IMR-90 (cell line): Measurements from ENCODE around the gene SORBS1. TPM values are rescaled to one million over a fixed set of nuclear protein-coding genes. Genes with fewer than 3 reads are reported as not detected.

Experiments used
- ATAC-seq: fragments of 200-7000 bp; cut with Tn5 transposase; 2 replicates; pipeline ENCODE4 v1.9.1; 2020; ENCODE audit warnings: low read depth, mild to moderate bottlenecking, moderate library complexity
- BruUV-seq: library from RNA; stranded (reverse); fragments of 400-500 nt; replicated peaks from 2 replicates; lab custom pipeline; 2021; lab: Mats Ljungman, UMichigan
- CTCF ChIA-PET: fragments of 300-600 bp; formaldehyde crosslinking; extraction: SDS; loops from one replicate; lab custom pipeline; 2021; ENCODE audit warnings: antibody characterized with exemption; lab: Yijun Ruan, JAX
- POLR2A ChIA-PET: fragments of 300-600 bp; sonication (Branson Sonifier 250); formaldehyde crosslinking; loops from one replicate; lab custom pipeline; 2022; ENCODE audit warnings: antibody characterized with exemption; ENCODE audit not compliant: unreplicated experiment; lab: Charles Lee
- DNase-seq: peaks from one replicate; pipeline ENCODE4 v3.0.0; 2013
- H2AFZ ChIP-seq: replicated peaks from 2 replicates; pipeline ENCODE3; 2013; ENCODE audit warnings: low read length, mild to moderate bottlenecking; ENCODE audit not compliant: poor library complexity
- H2AK5ac ChIP-seq: 2 replicates; pipeline ENCODE4 v1.6.1; 2013; ENCODE audit warnings: low read depth, low read length, inconsistent platforms
- H2AK9ac ChIP-seq: replicated peaks from 2 replicates; pipeline ENCODE3; 2013; ENCODE audit warnings: mild to moderate bottlenecking, low read depth, low read length, moderate library complexity; ENCODE audit not compliant: poor library complexity
- H2BK120ac ChIP-seq: 2 replicates; pipeline ENCODE4 v1.6.1; 2013; ENCODE audit warnings: low read depth, low read length, inconsistent platforms
- H2BK15ac ChIP-seq: 3 replicates; pipeline ENCODE4 v1.6.1; 2013; ENCODE audit warnings: low read depth, low read length, inconsistent platforms
- H2BK20ac ChIP-seq: 2 replicates; pipeline ENCODE4 v1.6.1; 2013; ENCODE audit warnings: low read depth, mild to moderate bottlenecking, inconsistent platforms, low read length, moderate library complexity
- H2BK5ac ChIP-seq: 2 replicates; pipeline ENCODE4 v1.6.1; 2013; ENCODE audit warnings: mild to moderate bottlenecking, low read depth, low read length, inconsistent platforms; ENCODE audit not compliant: poor library complexity, severe bottlenecking
- H3K14ac ChIP-seq: replicated peaks from 2 replicates; pipeline ENCODE4 v1.6.1; 2013; ENCODE audit warnings: low read depth, low read length, inconsistent platforms
- H3K18ac ChIP-seq: 2 replicates; pipeline ENCODE4 v1.6.1; 2013; ENCODE audit warnings: low read depth, low read length, control low read depth
- H3K23ac ChIP-seq: 2 replicates; pipeline ENCODE4 v1.6.1; 2013; ENCODE audit warnings: low read depth, low read length, inconsistent platforms
- H3K27ac ChIP-seq: 2 replicates; pipeline ENCODE4 v1.5.1; 2013; ENCODE audit warnings: mild to moderate bottlenecking, control low read depth, low read length; ENCODE audit not compliant: insufficient read depth
- H3K27me3 ChIP-seq: 2 replicates; pipeline ENCODE4 v1.6.1; 2013; ENCODE audit warnings: low read length; ENCODE audit not compliant: control insufficient read depth, insufficient read depth
- H3K36me3 ChIP-seq: 2 replicates; pipeline ENCODE4 v1.6.1; 2013; ENCODE audit warnings: low read length, mixed read lengths; ENCODE audit not compliant: control insufficient read depth, insufficient read depth
- H3K4ac ChIP-seq: 2 replicates; pipeline ENCODE4 v1.6.1; 2013; ENCODE audit warnings: low read depth, low read length, inconsistent platforms
- H3K4me1 ChIP-seq: 2 replicates; pipeline ENCODE4 v1.6.1; 2013; ENCODE audit warnings: low read length, mixed read lengths; ENCODE audit not compliant: control insufficient read depth, insufficient read depth
- H3K4me2 ChIP-seq: 2 replicates; pipeline ENCODE4 v1.6.1; 2013; ENCODE audit warnings: low read depth, mild to moderate bottlenecking, control low read depth, low read length, moderate library complexity
- H3K4me3 ChIP-seq: 2 replicates; pipeline ENCODE4 v1.5.1; 2013; ENCODE audit warnings: low read depth, mild to moderate bottlenecking, control low read depth, low read length, moderate library complexity; ENCODE audit not compliant: insufficient read depth
- H3K56ac ChIP-seq: 2 replicates; pipeline ENCODE4 v1.6.1; 2013; ENCODE audit warnings: low read length, inconsistent platforms; ENCODE audit not compliant: insufficient read depth; ENCODE audit errors: extremely low read depth
- H3K79me1 ChIP-seq, 2 experiments: 2 replicates each; pipeline ENCODE4 v1.6.1; 2013; ENCODE audit warnings: low read length in 2 of 2, inconsistent platforms in 1 of 2, low read depth in 1 of 2
- H3K9ac ChIP-seq: 2 replicates; pipeline ENCODE4 v1.6.1; 2013; ENCODE audit warnings: low read depth, low read length, control low read depth
- H3K9me1 ChIP-seq: 2 replicates; pipeline ENCODE4 v1.6.1; 2013; ENCODE audit warnings: low read length, inconsistent platforms; ENCODE audit not compliant: insufficient read depth
- H3K9me3 ChIP-seq: 2 replicates; pipeline ENCODE4 v1.6.1; 2013; ENCODE audit warnings: low read length; ENCODE audit not compliant: control insufficient read depth, insufficient read depth
- H4K20me1 ChIP-seq: 2 replicates; pipeline ENCODE4 v1.6.1; 2013; ENCODE audit warnings: low read length, inconsistent platforms; ENCODE audit not compliant: insufficient read depth
- H4K5ac ChIP-seq: 2 replicates; pipeline ENCODE4 v1.6.1; 2013; ENCODE audit warnings: mild to moderate bottlenecking, low read depth, low read length, control low read depth
- H4K8ac ChIP-seq, 2 experiments: 2 replicates each; pipeline ENCODE4 v1.6.1; 2013; ENCODE audit warnings: low read depth in 2 of 2, low read length in 2 of 2, control low read depth in 1 of 2, inconsistent platforms in 1 of 2
- H4K91ac ChIP-seq: 2 replicates; pipeline ENCODE4 v1.6.1; 2013; ENCODE audit warnings: low read depth, low read length, inconsistent platforms; ENCODE audit not compliant: insufficient read depth
- MAFK ChIP-seq: IDR thresholded peaks from 2 replicates; pipeline ENCODE4 v1.6.1; 2012; ENCODE audit warnings: low read depth, low read length, improper control_type of control experiment
- POLR2A ChIP-seq: IDR thresholded peaks from 2 replicates; pipeline ENCODE4 v1.6.1; 2012; ENCODE audit warnings: mild to moderate bottlenecking, low read depth, low read length
- RAD21 ChIP-seq: IDR thresholded peaks from 2 replicates; pipeline ENCODE4 v1.6.1; 2012; ENCODE audit warnings: low read length, improper control_type of control experiment
- RFX5 ChIP-seq: IDR thresholded peaks from 2 replicates; pipeline ENCODE4 v1.8.0; 2012; ENCODE audit warnings: low read depth, mild to moderate bottlenecking, low read length, moderate library complexity
- SMC3 ChIP-seq: fragments of 150-350 bp; IDR thresholded peaks from 2 replicates; pipeline ENCODE4 v1.6.1; 2016; ENCODE audit warnings: low read depth, mild to moderate bottlenecking, antibody characterized with exemption, low read length, moderate library complexity
- WGBS, 2 experiments: methylation state at CpG; one replicate each; pipeline versions ENCODE4 v1.1.5 to v1.1.7; 2013; ENCODE audit warnings: missing lambda C conversion rate in 2 of 2; ENCODE audit not compliant: insufficient read length in 1 of 2; ENCODE audit errors: extremely low coverage in 2 of 2; 5-methylcytosine and 5-hydroxymethylcytosine counted together
- dilution Hi-C: fragments of 300-500 bp; cut with HindIII; formaldehyde crosslinking; loops from one replicate; pipeline ENCODE4 v1.14.3; 2018; ENCODE audit warnings: low sequenced_read_pairs; ENCODE audit not compliant: unreplicated experiment
- in situ Hi-C: fragments of 300-500 bp; cut with MboI; formaldehyde crosslinking; loops from 3 replicates; pipeline ENCODE4 v1.14.3; 2019; ENCODE audit warnings: low sequenced_read_pairs, inconsistent platforms, mixed read lengths
- intact Hi-C: fragments of 100-400 bp; cut with micrococcal nuclease; formaldehyde crosslinking; loops from 2 replicates; pipeline ENCODE4 v1.10.0; 2022
- polyA plus RNA-seq, 3 experiments: library from polyadenylated mRNA; depleted of rRNA; stranded (reverse); fragments of >200 nt; gene quantifications; 2 replicates each; pipeline ENCODE4 v1.2.3, GENCODE V29; 2012; ENCODE audit warnings: low replicate concordance in 1 of 3
- total RNA-seq: library from RNA; depleted of rRNA; stranded (reverse); fragments of >200 nt; gene quantifications from 2 replicates; pipeline ENCODE4 v1.2.3, GENCODE V29; 2012
- TF ChIP-seq, protein P1 (sequence below): conservative IDR thresholded peaks from 2 replicates; pipeline ENCODE4 v1.5.1; 2012; ENCODE audit warnings: mild to moderate bottlenecking, low read depth, low read length, improper control_type of control experiment

The SORBS1 gene
- total and polyA plus RNA-seq, 2 of the 4 experiments (the other 2 are of a cell fraction), result 0.18 to 0.32 TPM

DNA sequence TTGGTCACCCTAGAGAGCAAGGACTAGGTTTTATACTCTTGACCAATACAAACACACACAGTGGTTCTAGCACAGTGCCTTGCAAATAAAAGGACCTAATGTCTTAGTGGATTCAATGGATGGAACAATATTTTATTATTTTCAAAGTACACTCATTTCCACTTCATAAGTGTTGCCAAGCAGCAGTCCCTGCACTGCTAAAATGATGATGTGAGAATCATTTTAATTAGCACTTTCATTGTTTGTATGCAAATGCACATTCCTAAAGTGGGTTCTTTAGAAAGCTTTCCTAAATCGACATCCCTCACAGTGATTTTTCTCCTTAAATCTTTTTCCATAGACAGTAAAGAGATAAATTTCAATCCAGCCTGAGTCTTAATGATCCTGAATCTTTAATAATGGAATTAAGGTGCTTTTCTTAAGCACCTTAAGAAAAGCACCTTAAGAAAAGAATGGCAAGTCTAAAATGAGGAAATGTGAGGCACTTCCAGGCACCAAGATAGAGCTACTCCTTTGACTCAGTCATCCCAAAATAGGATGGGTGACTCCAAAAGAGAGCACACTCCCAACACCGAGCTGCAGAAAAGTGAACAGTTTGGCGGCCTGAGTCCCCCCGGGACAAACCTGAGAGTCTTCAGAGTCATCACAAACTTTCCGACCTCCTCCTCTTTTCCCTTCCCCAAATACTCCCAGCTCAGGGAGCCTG is 84.5 kb downstream of the SORBS1 start:
- Histone ChIP-seq H4K5ac (no peak overlapping the region), H3K79me1 (no peaks in the 10 kb centered on the region), H3K27ac (no peak overlapping the region), H3K9ac (no peak overlapping the region), H3K27me3 (peaks cover 4% of the 10 kb centered on the region), H2AK5ac (no peak overlapping the region), H3K4me1 (0 out of 2 replicates have a peak, but pooled peaks cover 1% of the 10 kb centered on the region), H3K56ac (no peak overlapping the region), H3K14ac (no peak overlapping the region), H2BK120ac (no peak overlapping the region), H3K4ac (no peak overlapping the region), H3K9me3 (no peaks in the 10 kb centered on the region), H3K23ac (no peak overlapping the region), H3K9me1 (no peaks in the 10 kb centered on the region), H2AFZ (no peak overlapping the region), H4K91ac (no peak overlapping the region), H2BK5ac (no peak overlapping the region), H4K20me1 (no peaks in the 10 kb centered on the region), H2BK20ac (no peak overlapping the region), H3K4me2 (no peak overlapping the region), H3K4me3 (no peak overlapping the region), H4K8ac (no peak overlapping the region), H2BK15ac (no peak overlapping the region), H3K36me3 (no peaks in the 10 kb centered on the region), H2AK9ac (no peak overlapping the region), H3K18ac (no peak overlapping the region)
- TF ChIP-seq MAFK (no peak), RAD21 (no peak), RFX5 (no peak), SMC3 (no peak), POLR2A (no peak)
- TF ChIP-seq, protein P1, sequence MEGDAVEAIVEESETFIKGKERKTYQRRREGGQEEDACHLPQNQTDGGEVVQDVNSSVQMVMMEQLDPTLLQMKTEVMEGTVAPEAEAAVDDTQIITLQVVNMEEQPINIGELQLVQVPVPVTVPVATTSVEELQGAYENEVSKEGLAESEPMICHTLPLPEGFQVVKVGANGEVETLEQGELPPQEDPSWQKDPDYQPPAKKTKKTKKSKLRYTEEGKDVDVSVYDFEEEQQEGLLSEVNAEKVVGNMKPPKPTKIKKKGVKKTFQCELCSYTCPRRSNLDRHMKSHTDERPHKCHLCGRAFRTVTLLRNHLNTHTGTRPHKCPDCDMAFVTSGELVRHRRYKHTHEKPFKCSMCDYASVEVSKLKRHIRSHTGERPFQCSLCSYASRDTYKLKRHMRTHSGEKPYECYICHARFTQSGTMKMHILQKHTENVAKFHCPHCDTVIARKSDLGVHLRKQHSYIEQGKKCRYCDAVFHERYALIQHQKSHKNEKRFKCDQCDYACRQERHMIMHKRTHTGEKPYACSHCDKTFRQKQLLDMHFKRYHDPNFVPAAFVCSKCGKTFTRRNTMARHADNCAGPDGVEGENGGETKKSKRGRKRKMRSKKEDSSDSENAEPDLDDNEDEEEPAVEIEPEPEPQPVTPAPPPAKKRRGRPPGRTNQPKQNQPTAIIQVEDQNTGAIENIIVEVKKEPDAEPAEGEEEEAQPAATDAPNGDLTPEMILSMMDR, result no peak
- intact Hi-C loops, result no loop called here
- ChIA-PET CTCF (interaction anchor here (0.5 kb wide), 1 partner anchor 10 kb away, joined by 6 read pairs; no protein-coding TSS in a partner anchor), POLR2A (no interaction called here)
- ATAC-seq, result no peak
- DNase-seq, result no peak
- 57% methylated on average over 3 of the region's 5 CpGs; no CpG with 5 or more reads in 1 of the 2 experiments for WGBS, 2 experiments
- in situ Hi-C loops, result no loop called here
- no TSS peak for BruUV-seq
- dilution Hi-C loops, result no loop called here
